Motor neuron (in vitro differentiated cells): ENCODE results near the gene STEAP1B. TPM values are rescaled to one million over a fixed set of nuclear protein-coding genes. Genes with fewer than 3 reads are reported as not detected.

Experiments
- ATAC-seq, 8 experiments: fragments of 200-7000 bp; cut with Tn5 transposase; replicated peaks in 6 of 8; 2 replicates each; pipeline ENCODE4 v1.8.0; 2021; ENCODE audit warnings: mild to moderate bottlenecking in 8 of 8, moderate library complexity in 8 of 8
- H3K27ac ChIP-seq, 2 donors: fragments of 250-450 bp; sonication (Bioruptor Pico); 2 replicates each; pipeline ENCODE4 v1.9.0; 2021; ENCODE audit warnings: antibody characterized with exemption in 2 of 2, mild to moderate bottlenecking in 2 of 2, moderate library complexity in 1 of 2
- H3K4me1 ChIP-seq, 2 donors: fragments of 250-450 bp; sonication (Bioruptor Pico); replicated peaks in 1 of 2; 2 replicates each; pipeline ENCODE4 v1.6.1; 2021; ENCODE audit warnings: antibody characterized with exemption in 2 of 2, mild to moderate bottlenecking in 2 of 2, moderate library complexity in 1 of 2
- H3K4me3 ChIP-seq, 5 donors: fragments of 250-450 bp; sonication (Bioruptor Pico); 2 replicates each; pipeline ENCODE4 v1.9.0; 2021; ENCODE audit warnings: antibody characterized with exemption in 5 of 5, mild to moderate bottlenecking in 5 of 5, moderate library complexity in 4 of 5
- WGBS, 10 experiments: fragments of 450-650 bp; shearing (Covaris generic); methylation state at CpG; one replicate each; pipeline ENCODE4 v1.0.0; 2022; 5-methylcytosine and 5-hydroxymethylcytosine counted together
- in situ Hi-C, 9 experiments: fragments of 400-800 bp; cut with MboI; loops; one replicate each; pipeline ENCODE4 v1.15.0; 2021; ENCODE audit warnings: low sequenced_read_pairs in 9 of 9, low pct_unique_long_range_greater_than_20kb in 2 of 9; ENCODE audit not compliant: unreplicated experiment in 9 of 9
- total RNA-seq, 8 experiments: library from RNA; unstranded; fragments of 300-600 nt; gene quantifications; 2 replicates each; pipeline versions ENCODE4 v1.2.3 to v1.2.4, GENCODE V29; 2022

The STEAP1B gene
- total RNA-seq, 8 experiments from 2014 or later: 0.11 to 5.3 (median 2.5) TPM

GRCh38 chr7:22400150-22400814 is 99.7 kb downstream of the STEAP1B start:
- H3K27ac ChIP-seq: no peak overlapping the region
- H3K4me3 ChIP-seq: no peak overlapping the region
- WGBS, 10 experiments: 40 to 100% (median 81%) methylated on average over 1 to 9 of the region's 10 CpGs
- in situ Hi-C loops: no loop called here
- no peak for ATAC-seq
- H3K4me1 ChIP-seq: no peaks in the 10 kb centered on the region

GRCh38 chr7:22399546-22399945 is 100.4 kb downstream of the STEAP1B start:
- WGBS, 10 experiments: 29 to 100% (median 80%) methylated on average over 1 to 2 of the region's 2 CpGs; no CpG with 5 or more reads in 1 of the 10 experiments
- Histone ChIP-seq H3K4me1 (no peaks in the 10 kb centered on the region), H3K27ac (no peak overlapping the region), H3K4me3 (no peak overlapping the region)
- in situ Hi-C loops: no loop called here
- no peak for ATAC-seq

GRCh38 chr7:22399091-22399490 is 100.9 kb downstream of the STEAP1B start:
- Histone ChIP-seq H3K4me3 (no peak overlapping the region), H3K27ac (no peak overlapping the region), H3K4me1 (no peaks in the 10 kb centered on the region)
- ATAC-seq: no peak
- in situ Hi-C loops: no loop called here

- H3K27ac ChIP-seq: no peak overlapping the region
- no peak for ATAC-seq
- in situ Hi-C loops: no loop called here
- WGBS, 10 experiments: 21 to 92% (median 81%) methylated on average over 1 to 5 of the region's 5 CpGs
- no peaks in the 10 kb centered on the region for H3K4me1 ChIP-seq
- no peak overlapping the region for H3K4me3 ChIP-seq
Measured at GRCh38 chr7:22397981-22398380, 102.0 kb downstream of the STEAP1B start.

GRCh38 chr7:22395222-22395621 is 104.8 kb downstream of the STEAP1B start:
- 40% methylated on average over 1 of the region's 6 CpGs; no CpG with 5 or more reads in 9 of the 10 experiments for WGBS, 10 experiments
- in situ Hi-C loops: no loop called here
- no peak for ATAC-seq
- H3K27ac ChIP-seq: no peak overlapping the region
- no peaks in the 10 kb centered on the region for H3K4me1 ChIP-seq
- no peak overlapping the region for H3K4me3 ChIP-seq

- 0 to 100% (median 87%) methylated on average over 1 to 3 of the region's 3 CpGs; no CpG with 5 or more reads in 1 of the 10 experiments for WGBS, 10 experiments
- Histone ChIP-seq H3K27ac (no peak overlapping the region), H3K4me1 (no peaks in the 10 kb centered on the region), H3K4me3 (no peak overlapping the region)
- in situ Hi-C loops: no loop called here
- ATAC-seq: no peak
Measured at GRCh38 chr7:22394739-22395138, 105.2 kb downstream of the STEAP1B start.

GRCh38 chr7:22393913-22394729 is 105.9 kb downstream of the STEAP1B start:
- in situ Hi-C loops: no loop called here
- peak in 5 of 8 experiments; percentile 38 to 99 (median 49) for ATAC-seq

GRCh38 chr7:22390516-22390915 is 109.5 kb downstream of the STEAP1B start:
- ATAC-seq: no peak
- WGBS, 10 experiments: 0 to 83% (median 43%) methylated on average over 1 of the region's 1 CpG; no CpG with 5 or more reads in 5 of the 10 experiments
- no peaks in the 10 kb centered on the region for H3K4me1 ChIP-seq
- no peak overlapping the region for H3K4me3 ChIP-seq
- H3K27ac ChIP-seq: no peak overlapping the region
- in situ Hi-C loops: no loop called here

More at GRCh38 chr7:22393913-22394729, 105.9 kb downstream of the STEAP1B start:
- no peak overlapping the region for H3K4me3 ChIP-seq
- 0 to 81% (median 62%) methylated on average over 1 to 11 of the region's 13 CpGs; no CpG with 5 or more reads in 1 of the 10 experiments for WGBS, 10 experiments
- H3K27ac ChIP-seq: no peak overlapping the region
- no peaks in the 10 kb centered on the region for H3K4me1 ChIP-seq

GRCh38 chr7:22389892-22390291 is 110.1 kb downstream of the STEAP1B start:
- Histone ChIP-seq H3K4me3 (no peak overlapping the region), H3K4me1 (no peaks in the 10 kb centered on the region), H3K27ac (no peak overlapping the region)
- no peak for ATAC-seq
- in situ Hi-C loops: no loop called here
- WGBS, 10 experiments: 67 to 93% (median 84%) methylated on average over 1 to 2 of the region's 2 CpGs; no CpG with 5 or more reads in 3 of the 10 experiments

- H3K27ac ChIP-seq: no peak overlapping the region
- ATAC-seq: no peak
- WGBS, 10 experiments: 0 to 100% (median 59%) methylated on average over 1 to 3 of the region's 4 CpGs; no CpG with 5 or more reads in 2 of the 10 experiments
- H3K4me3 ChIP-seq: no peak overlapping the region
- H3K4me1 ChIP-seq: no peaks in the 10 kb centered on the region
- in situ Hi-C loops: no loop called here
Measured at GRCh38 chr7:22387583-22387982, 112.4 kb downstream of the STEAP1B start.

- no peak for ATAC-seq
- 0 to 100% (median 78%) methylated on average over 1 of the region's 1 CpG; no CpG with 5 or more reads in 3 of the 10 experiments for WGBS, 10 experiments
- H3K27ac ChIP-seq: no peak overlapping the region
Measured at GRCh38 chr7:22386865-22387264, 113.1 kb downstream of the STEAP1B start.

GRCh38 chr7:22386206-22386858 is 113.7 kb downstream of the STEAP1B start:
- no peak overlapping the region for H3K4me3 ChIP-seq
- H3K4me1 ChIP-seq: no peaks in the 10 kb centered on the region
- no peak for ATAC-seq
- 67 to 100% (median 98%) methylated on average over 1 to 2 of the region's 2 CpGs; no CpG with 5 or more reads in 2 of the 10 experiments for WGBS, 10 experiments
- in situ Hi-C loops: no loop called here
- H3K27ac ChIP-seq: no peak overlapping the region

More at GRCh38 chr7:22386865-22387264, 113.1 kb downstream of the STEAP1B start:
- no peak overlapping the region for H3K4me3 ChIP-seq
- in situ Hi-C loops: no loop called here
- H3K4me1 ChIP-seq: no peaks in the 10 kb centered on the region

- Histone ChIP-seq H3K4me3 (no peak overlapping the region), H3K27ac (no peak overlapping the region), H3K4me1 (no peaks in the 10 kb centered on the region)
- no peak for ATAC-seq
- in situ Hi-C loops: no loop called here
- WGBS, 10 experiments: 26 to 94% (median 83%) methylated on average over 1 to 4 of the region's 4 CpGs; no CpG with 5 or more reads in 1 of the 10 experiments
Measured at GRCh38 chr7:22385326-22385725, 114.7 kb downstream of the STEAP1B start.
